Measurements from ENCODE around the gene CPED1.

- no peak for TF ChIP-seq SMC3 (conservative IDR thresholded peaks at IDR 0.05; ENCODE audit: poor library complexity)
- no peak for TF ChIP-seq CTCF (IDR thresholded peaks at IDR 0.05; ENCODE audit: poor library complexity, severe bottlenecking)
Measured at GRCh38 chr7:121015560-121015959, 27.0 kb downstream of the CPED1 start.
